ENCODE measurements around the gene ATP5MC3.

DNA sequence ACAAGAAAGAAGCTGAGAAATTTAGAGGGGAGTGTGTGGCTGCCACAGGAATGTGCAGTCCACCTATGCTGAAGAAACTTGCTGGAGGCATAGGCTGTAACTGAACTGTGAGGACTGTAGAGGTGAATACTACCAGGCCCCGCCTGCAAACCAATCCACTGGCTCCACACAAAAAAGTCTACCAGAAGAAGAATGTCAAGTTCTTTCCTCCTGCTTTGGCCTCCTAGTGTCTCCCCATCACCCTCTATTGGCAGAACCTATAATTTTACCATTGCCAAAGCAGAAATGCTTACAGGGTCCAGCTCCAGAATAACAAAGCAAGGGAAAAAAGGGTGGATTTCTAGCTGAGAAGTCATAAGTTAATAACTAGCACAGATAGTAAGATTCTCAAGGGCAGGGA, 5.9 kb upstream of the ATP5MC3 start:
- TF ChIP-seq RFXAP (CRISPR knock-in tag; IDR thresholded peaks at IDR 0.05; ENCODE audit: borderline replicate concordance), result no peak
- TF ChIP-seq ZSCAN20 (CRISPR knock-in tag; IDR thresholded peaks at IDR 0.05; ENCODE audit: borderline replicate concordance), result no peak
- peak; percentile 63 for TF ChIP-seq CTCF (CRISPR knock-in tag; IDR thresholded peaks at IDR 0.05)
- TF ChIP-seq, protein P1, sequence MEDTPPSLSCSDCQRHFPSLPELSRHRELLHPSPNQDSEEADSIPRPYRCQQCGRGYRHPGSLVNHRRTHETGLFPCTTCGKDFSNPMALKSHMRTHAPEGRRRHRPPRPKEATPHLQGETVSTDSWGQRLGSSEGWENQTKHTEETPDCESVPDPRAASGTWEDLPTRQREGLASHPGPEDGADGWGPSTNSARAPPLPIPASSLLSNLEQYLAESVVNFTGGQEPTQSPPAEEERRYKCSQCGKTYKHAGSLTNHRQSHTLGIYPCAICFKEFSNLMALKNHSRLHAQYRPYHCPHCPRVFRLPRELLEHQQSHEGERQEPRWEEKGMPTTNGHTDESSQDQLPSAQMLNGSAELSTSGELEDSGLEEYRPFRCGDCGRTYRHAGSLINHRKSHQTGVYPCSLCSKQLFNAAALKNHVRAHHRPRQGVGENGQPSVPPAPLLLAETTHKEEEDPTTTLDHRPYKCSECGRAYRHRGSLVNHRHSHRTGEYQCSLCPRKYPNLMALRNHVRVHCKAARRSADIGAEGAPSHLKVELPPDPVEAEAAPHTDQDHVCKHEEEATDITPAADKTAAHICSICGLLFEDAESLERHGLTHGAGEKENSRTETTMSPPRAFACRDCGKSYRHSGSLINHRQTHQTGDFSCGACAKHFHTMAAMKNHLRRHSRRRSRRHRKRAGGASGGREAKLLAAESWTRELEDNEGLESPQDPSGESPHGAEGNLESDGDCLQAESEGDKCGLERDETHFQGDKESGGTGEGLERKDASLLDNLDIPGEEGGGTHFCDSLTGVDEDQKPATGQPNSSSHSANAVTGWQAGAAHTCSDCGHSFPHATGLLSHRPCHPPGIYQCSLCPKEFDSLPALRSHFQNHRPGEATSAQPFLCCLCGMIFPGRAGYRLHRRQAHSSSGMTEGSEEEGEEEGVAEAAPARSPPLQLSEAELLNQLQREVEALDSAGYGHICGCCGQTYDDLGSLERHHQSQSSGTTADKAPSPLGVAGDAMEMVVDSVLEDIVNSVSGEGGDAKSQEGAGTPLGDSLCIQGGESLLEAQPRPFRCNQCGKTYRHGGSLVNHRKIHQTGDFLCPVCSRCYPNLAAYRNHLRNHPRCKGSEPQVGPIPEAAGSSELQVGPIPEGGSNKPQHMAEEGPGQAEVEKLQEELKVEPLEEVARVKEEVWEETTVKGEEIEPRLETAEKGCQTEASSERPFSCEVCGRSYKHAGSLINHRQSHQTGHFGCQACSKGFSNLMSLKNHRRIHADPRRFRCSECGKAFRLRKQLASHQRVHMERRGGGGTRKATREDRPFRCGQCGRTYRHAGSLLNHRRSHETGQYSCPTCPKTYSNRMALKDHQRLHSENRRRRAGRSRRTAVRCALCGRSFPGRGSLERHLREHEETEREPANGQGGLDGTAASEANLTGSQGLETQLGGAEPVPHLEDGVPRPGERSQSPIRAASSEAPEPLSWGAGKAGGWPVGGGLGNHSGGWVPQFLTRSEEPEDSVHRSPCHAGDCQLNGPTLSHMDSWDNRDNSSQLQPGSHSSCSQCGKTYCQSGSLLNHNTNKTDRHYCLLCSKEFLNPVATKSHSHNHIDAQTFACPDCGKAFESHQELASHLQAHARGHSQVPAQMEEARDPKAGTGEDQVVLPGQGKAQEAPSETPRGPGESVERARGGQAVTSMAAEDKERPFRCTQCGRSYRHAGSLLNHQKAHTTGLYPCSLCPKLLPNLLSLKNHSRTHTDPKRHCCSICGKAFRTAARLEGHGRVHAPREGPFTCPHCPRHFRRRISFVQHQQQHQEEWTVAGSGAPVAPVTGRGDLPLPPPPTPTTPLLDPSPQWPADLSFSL (CRISPR knock-in tag; IDR thresholded peaks at IDR 0.05), result no peak
- TF ChIP-seq ZNF660 (CRISPR knock-in tag; IDR thresholded peaks at IDR 0.05; ENCODE audit: borderline replicate concordance, low read depth), result no peak
- TF ChIP-seq GMEB1 (CRISPR knock-in tag; IDR thresholded peaks at IDR 0.05; ENCODE audit: borderline replicate concordance), result no peak
- no peak for TF ChIP-seq PATZ1 (CRISPR knock-in tag; IDR thresholded peaks at IDR 0.05)
- no peak for TF ChIP-seq FOXK1 (CRISPR knock-in tag; IDR thresholded peaks at IDR 0.05; ENCODE audit: borderline replicate concordance, low read depth)
- no peak for TF ChIP-seq HMGXB4 (CRISPR knock-in tag; IDR thresholded peaks at IDR 0.05; ENCODE audit: borderline replicate concordance in 1 of 2, low read depth in 1 of 2)
- no peak for TF ChIP-seq GABPA (IDR thresholded peaks at IDR 0.05; ENCODE audit: low read depth, low read length)
- TF ChIP-seq GABPA (CRISPR knock-in tag; IDR thresholded peaks at IDR 0.05; ENCODE audit: low read depth), result no peak
- TF ChIP-seq SP1 (IDR thresholded peaks at IDR 0.05), result no peak
- no peak for TF ChIP-seq SP1 (CRISPR knock-in tag; IDR thresholded peaks at IDR 0.05)
